IMR-90 (cell line): Measurements from ENCODE around the gene NFIA. TPM values are rescaled to one million over a fixed set of nuclear protein-coding genes. Genes with fewer than 3 reads are reported as not detected.

Source experiments
- ATAC-seq: fragments of 200-7000 bp; cut with Tn5 transposase; 2 replicates; pipeline ENCODE4 v1.9.1; 2020; ENCODE audit warnings: low read depth, mild to moderate bottlenecking, moderate library complexity
- BruUV-seq: library from RNA; stranded (reverse); fragments of 400-500 nt; replicated peaks from 2 replicates; lab custom pipeline; 2021; lab: Mats Ljungman, UMichigan
- CTCF ChIA-PET: fragments of 300-600 bp; formaldehyde crosslinking; extraction: SDS; loops from one replicate; lab custom pipeline; 2021; ENCODE audit warnings: antibody characterized with exemption; lab: Yijun Ruan, JAX
- POLR2A ChIA-PET: fragments of 300-600 bp; sonication (Branson Sonifier 250); formaldehyde crosslinking; loops from one replicate; lab custom pipeline; 2022; ENCODE audit warnings: antibody characterized with exemption; ENCODE audit not compliant: unreplicated experiment; lab: Charles Lee
- DNase-seq: peaks from one replicate; pipeline ENCODE4 v3.0.0; 2013
- H2AFZ ChIP-seq: replicated peaks from 2 replicates; pipeline ENCODE3; 2013; ENCODE audit warnings: low read length, mild to moderate bottlenecking; ENCODE audit not compliant: poor library complexity
- H2AK5ac ChIP-seq: 2 replicates; pipeline ENCODE4 v1.6.1; 2013; ENCODE audit warnings: low read depth, low read length, inconsistent platforms
- H2AK9ac ChIP-seq: replicated peaks from 2 replicates; pipeline ENCODE3; 2013; ENCODE audit warnings: mild to moderate bottlenecking, low read depth, low read length, moderate library complexity; ENCODE audit not compliant: poor library complexity
- H2BK120ac ChIP-seq: 2 replicates; pipeline ENCODE4 v1.6.1; 2013; ENCODE audit warnings: low read depth, low read length, inconsistent platforms
- H2BK15ac ChIP-seq: 3 replicates; pipeline ENCODE4 v1.6.1; 2013; ENCODE audit warnings: low read depth, low read length, inconsistent platforms
- H2BK20ac ChIP-seq: 2 replicates; pipeline ENCODE4 v1.6.1; 2013; ENCODE audit warnings: low read depth, mild to moderate bottlenecking, inconsistent platforms, low read length, moderate library complexity
- H2BK5ac ChIP-seq: 2 replicates; pipeline ENCODE4 v1.6.1; 2013; ENCODE audit warnings: mild to moderate bottlenecking, low read depth, low read length, inconsistent platforms; ENCODE audit not compliant: poor library complexity, severe bottlenecking
- H3K14ac ChIP-seq: replicated peaks from 2 replicates; pipeline ENCODE4 v1.6.1; 2013; ENCODE audit warnings: low read depth, low read length, inconsistent platforms
- H3K18ac ChIP-seq: 2 replicates; pipeline ENCODE4 v1.6.1; 2013; ENCODE audit warnings: low read depth, low read length, control low read depth
- H3K23ac ChIP-seq: 2 replicates; pipeline ENCODE4 v1.6.1; 2013; ENCODE audit warnings: low read depth, low read length, inconsistent platforms
- H3K27ac ChIP-seq: 2 replicates; pipeline ENCODE4 v1.5.1; 2013; ENCODE audit warnings: mild to moderate bottlenecking, control low read depth, low read length; ENCODE audit not compliant: insufficient read depth
- H3K27me3 ChIP-seq: 2 replicates; pipeline ENCODE4 v1.6.1; 2013; ENCODE audit warnings: low read length; ENCODE audit not compliant: control insufficient read depth, insufficient read depth
- H3K36me3 ChIP-seq: 2 replicates; pipeline ENCODE4 v1.6.1; 2013; ENCODE audit warnings: low read length, mixed read lengths; ENCODE audit not compliant: control insufficient read depth, insufficient read depth
- H3K4ac ChIP-seq: 2 replicates; pipeline ENCODE4 v1.6.1; 2013; ENCODE audit warnings: low read depth, low read length, inconsistent platforms
- H3K4me1 ChIP-seq: 2 replicates; pipeline ENCODE4 v1.6.1; 2013; ENCODE audit warnings: low read length, mixed read lengths; ENCODE audit not compliant: control insufficient read depth, insufficient read depth
- H3K4me2 ChIP-seq: 2 replicates; pipeline ENCODE4 v1.6.1; 2013; ENCODE audit warnings: low read depth, mild to moderate bottlenecking, control low read depth, low read length, moderate library complexity
- H3K4me3 ChIP-seq: 2 replicates; pipeline ENCODE4 v1.5.1; 2013; ENCODE audit warnings: low read depth, mild to moderate bottlenecking, control low read depth, low read length, moderate library complexity; ENCODE audit not compliant: insufficient read depth
- H3K56ac ChIP-seq: 2 replicates; pipeline ENCODE4 v1.6.1; 2013; ENCODE audit warnings: low read length, inconsistent platforms; ENCODE audit not compliant: insufficient read depth; ENCODE audit errors: extremely low read depth
- H3K79me1 ChIP-seq, 2 experiments: 2 replicates each; pipeline ENCODE4 v1.6.1; 2013; ENCODE audit warnings: low read length in 2 of 2, inconsistent platforms in 1 of 2, low read depth in 1 of 2
- H3K9ac ChIP-seq: 2 replicates; pipeline ENCODE4 v1.6.1; 2013; ENCODE audit warnings: low read depth, low read length, control low read depth
- H3K9me1 ChIP-seq: 2 replicates; pipeline ENCODE4 v1.6.1; 2013; ENCODE audit warnings: low read length, inconsistent platforms; ENCODE audit not compliant: insufficient read depth
- H3K9me3 ChIP-seq: 2 replicates; pipeline ENCODE4 v1.6.1; 2013; ENCODE audit warnings: low read length; ENCODE audit not compliant: control insufficient read depth, insufficient read depth
- H4K20me1 ChIP-seq: 2 replicates; pipeline ENCODE4 v1.6.1; 2013; ENCODE audit warnings: low read length, inconsistent platforms; ENCODE audit not compliant: insufficient read depth
- H4K5ac ChIP-seq: 2 replicates; pipeline ENCODE4 v1.6.1; 2013; ENCODE audit warnings: mild to moderate bottlenecking, low read depth, low read length, control low read depth
- H4K8ac ChIP-seq, 2 experiments: 2 replicates each; pipeline ENCODE4 v1.6.1; 2013; ENCODE audit warnings: low read depth in 2 of 2, low read length in 2 of 2, control low read depth in 1 of 2, inconsistent platforms in 1 of 2
- H4K91ac ChIP-seq: 2 replicates; pipeline ENCODE4 v1.6.1; 2013; ENCODE audit warnings: low read depth, low read length, inconsistent platforms; ENCODE audit not compliant: insufficient read depth
- BHLHE40 ChIP-seq: fragments of 150-350 bp; IDR thresholded peaks from 2 replicates; pipeline ENCODE4 v1.6.1; 2016; ENCODE audit warnings: mild to moderate bottlenecking, low read depth, low read length
- CEBPB ChIP-seq: IDR thresholded peaks from 2 replicates; pipeline ENCODE4 v1.6.1; 2012; ENCODE audit warnings: low read depth, low read length, improper control_type of control experiment
- ELK1 ChIP-seq: fragments of 150-350 bp; IDR thresholded peaks from 2 replicates; pipeline ENCODE4 v1.6.1; 2016; ENCODE audit warnings: low read depth, mild to moderate bottlenecking, low read length, moderate library complexity, borderline replicate concordance
- MAFK ChIP-seq: IDR thresholded peaks from 2 replicates; pipeline ENCODE4 v1.6.1; 2012; ENCODE audit warnings: low read depth, low read length, improper control_type of control experiment
- MAZ ChIP-seq: IDR thresholded peaks from 2 replicates; pipeline ENCODE4 v1.6.1; 2012; ENCODE audit warnings: low read depth, mild to moderate bottlenecking, low read length, improper control_type of control experiment, moderate library complexity, borderline replicate concordance
- MXI1 ChIP-seq: IDR thresholded peaks from 2 replicates; pipeline ENCODE4 v1.6.1; 2012; ENCODE audit warnings: low read depth, mild to moderate bottlenecking, low read length, moderate library complexity, borderline replicate concordance
- RAD21 ChIP-seq: IDR thresholded peaks from 2 replicates; pipeline ENCODE4 v1.6.1; 2012; ENCODE audit warnings: low read length, improper control_type of control experiment
- RCOR1 ChIP-seq: IDR thresholded peaks from 2 replicates; pipeline ENCODE4 v1.6.1; 2012; ENCODE audit warnings: mild to moderate bottlenecking, low read length, improper control_type of control experiment; ENCODE audit not compliant: insufficient replicate concordance
- whole genome bisulfite sequencing, 2 experiments: methylation state at CpG; one replicate each; pipeline versions ENCODE4 v1.1.5 to v1.1.7; 2013; ENCODE audit warnings: missing lambda C conversion rate in 2 of 2; ENCODE audit not compliant: insufficient read length in 1 of 2; ENCODE audit errors: extremely low coverage in 2 of 2; 5-methylcytosine and 5-hydroxymethylcytosine counted together
- dilution Hi-C: fragments of 300-500 bp; cut with HindIII; formaldehyde crosslinking; loops from one replicate; pipeline ENCODE4 v1.14.3; 2018; ENCODE audit warnings: low sequenced_read_pairs; ENCODE audit not compliant: unreplicated experiment
- in situ Hi-C: fragments of 300-500 bp; cut with MboI; formaldehyde crosslinking; loops from 3 replicates; pipeline ENCODE4 v1.14.3; 2019; ENCODE audit warnings: low sequenced_read_pairs, inconsistent platforms, mixed read lengths
- intact Hi-C: fragments of 100-400 bp; cut with micrococcal nuclease; formaldehyde crosslinking; loops from 2 replicates; pipeline ENCODE4 v1.10.0; 2022
- polyA plus RNA-seq, 3 experiments: library from polyadenylated mRNA; depleted of rRNA; stranded (reverse); fragments of >200 nt; gene quantifications; 2 replicates each; pipeline ENCODE4 v1.2.3, GENCODE V29; 2012; ENCODE audit warnings: low replicate concordance in 1 of 3
- total RNA-seq: library from RNA; depleted of rRNA; stranded (reverse); fragments of >200 nt; gene quantifications from 2 replicates; pipeline ENCODE4 v1.2.3, GENCODE V29; 2012

Gene NFIA
- total and polyA plus RNA-seq, 2 of the 4 experiments (the other 2 are of a cell fraction): 1.6 to 2.2 TPM

GRCh38 chr1:61187352-61188086 is 105.2 kb downstream of the NFIA start:
- Histone ChIP-seq H4K91ac (no peak overlapping the region), H3K4me3 (no peak overlapping the region), H3K9me1 (no peaks in the 10 kb centered on the region), H3K23ac (no peak overlapping the region), H3K27ac (no peak overlapping the region), H2AK5ac (no peak overlapping the region), H3K4me2 (no peak overlapping the region), H3K56ac (no peak overlapping the region), H3K9ac (no peak overlapping the region), H3K27me3 (no peaks in the 10 kb centered on the region; the same call in 1 of the 2 replicates), H2BK20ac (no peak overlapping the region), H4K8ac (no peak overlapping the region), H3K14ac (0 out of 2 replicates have a peak overlapping the region, but pooled peaks have one; percentile 18), H2AK9ac (no peak overlapping the region), H2BK5ac (no peak overlapping the region), H2AFZ (peak overlapping the region; percentile 36), H4K20me1 (no peaks in the 10 kb centered on the region), H3K4me1 (peaks cover 6% of the 10 kb centered on the region; the same call in 1 of the 2 replicates), H3K79me1 (no peaks in the 10 kb centered on the region), H3K4ac (no peak overlapping the region), H3K18ac (no peak overlapping the region), H2BK15ac (no peak overlapping the region), H4K5ac (no peak overlapping the region), H3K36me3 (no peaks in the 10 kb centered on the region), H3K9me3 (no peaks in the 10 kb centered on the region), H2BK120ac (no peak overlapping the region)
- CTCF ChIA-PET: interaction anchor here (0.7 kb wide), 1 partner anchor 169 kb away, joined by 3 read pairs; no protein-coding TSS in a partner anchor
- dilution Hi-C loops: no loop called here
- no TSS peak for BruUV-seq
- intact Hi-C loops: no loop called here
- in situ Hi-C loops: no loop called here
- TF ChIP-seq RCOR1 (no peak), RAD21 (no peak), MAFK (no peak), MAZ (no peak), BHLHE40 (no peak), MXI1 (no peak), ELK1 (no peak), CEBPB (no peak)
- POLR2A ChIA-PET: no interaction called here
- ATAC-seq (no peak), DNase-seq (no peak)
- WGBS, 2 experiments: no CpG with 5 or more reads among the region's 10 CpGs
